WTC11 (cell line): ENCODE results near the gene ELOA. TPM values are rescaled to one million over a fixed set of nuclear protein-coding genes. Genes with fewer than 3 reads are reported as not detected.

Experiments used
- ATAC-seq: fragments of 200-7000 bp; cut with Tn5 transposase; 2 replicates; pipeline ENCODE4 v1.10.0; 2021; ENCODE audit warnings: mild to moderate bottlenecking, moderate library complexity
- CTCF ChIA-PET: fragments of 300-600 bp; sonication (Branson Sonifier 250); formaldehyde crosslinking; loops from one replicate; lab custom pipeline; 2021; ENCODE audit warnings: antibody characterized with exemption; lab: Charles Lee
- POLR2A ChIA-PET: fragments of 350-600 bp; sonication (Branson Sonifier 250); formaldehyde crosslinking; loops from one replicate; lab custom pipeline; 2021; ENCODE audit warnings: antibody characterized with exemption; lab: Charles Lee
- DNase-seq: peaks from one replicate; pipeline ENCODE4 v3.0.0; 2021; ENCODE audit warnings: low spot score
- H3K27ac Mint-ChIP-seq: 2 replicates; pipeline ENCODE4 v1.8.0; 2021; ENCODE audit warnings: mixed read lengths
- H3K27me3 Mint-ChIP-seq: 2 replicates; pipeline ENCODE4 v1.8.0; 2021; ENCODE audit warnings: low read depth, mild to moderate bottlenecking, moderate library complexity, mixed read lengths
- H3K36me3 Mint-ChIP-seq: 2 replicates; pipeline ENCODE4 v1.8.0; 2021; ENCODE audit warnings: mixed read lengths
- H3K4me1 Mint-ChIP-seq: 2 replicates; pipeline ENCODE4 v1.8.0; 2022; ENCODE audit warnings: mixed read lengths
- H3K4me3 Mint-ChIP-seq: 2 replicates; pipeline ENCODE4 v1.8.0; 2021; ENCODE audit warnings: mild to moderate bottlenecking, moderate library complexity, mixed read lengths
- H3K9me3 Mint-ChIP-seq: 2 replicates; pipeline ENCODE4 v1.8.0; 2021; ENCODE audit warnings: mixed read lengths
- ETV6 ChIP-seq: sonication (generic); formaldehyde crosslinking; IDR thresholded peaks from 2 replicates; pipeline ENCODE4 v1.8.1; 2022; ENCODE audit warnings: mild to moderate bottlenecking, missing genetic modification reagents
- FOXP1 ChIP-seq: sonication (generic); formaldehyde crosslinking; IDR thresholded peaks from 2 replicates; pipeline ENCODE4 v1.8.0; 2022; ENCODE audit warnings: missing genetic modification reagents, mild to moderate bottlenecking, moderate library complexity, borderline replicate concordance
- KAT7 ChIP-seq: sonication (generic); formaldehyde crosslinking; IDR thresholded peaks from 2 replicates; pipeline ENCODE4 v1.8.1; 2023; ENCODE audit warnings: missing genetic modification reagents, mild to moderate bottlenecking, borderline replicate concordance
- MLX ChIP-seq: sonication (generic); formaldehyde crosslinking; IDR thresholded peaks from 2 replicates; pipeline ENCODE4 v1.8.1; 2023; ENCODE audit warnings: mild to moderate bottlenecking, missing genetic modification reagents, moderate library complexity
- MYBL2 ChIP-seq: sonication (generic); formaldehyde crosslinking; IDR thresholded peaks from 2 replicates; pipeline ENCODE4 v1.8.1; 2023; ENCODE audit warnings: mild to moderate bottlenecking, moderate library complexity, missing genetic modification reagents
- SMAD3 ChIP-seq: sonication (generic); formaldehyde crosslinking; IDR thresholded peaks from 2 replicates; pipeline ENCODE4 v1.8.0; 2022; ENCODE audit warnings: missing genetic modification reagents, mild to moderate bottlenecking, borderline replicate concordance
- SP1 ChIP-seq: sonication (generic); formaldehyde crosslinking; conservative IDR thresholded peaks from 2 replicates; pipeline ENCODE4 v1.8.1; 2022; ENCODE audit warnings: missing genetic modification reagents
- TEAD1 ChIP-seq: sonication (generic); formaldehyde crosslinking; IDR thresholded peaks from 2 replicates; pipeline ENCODE4 v1.8.0; 2022; ENCODE audit warnings: mild to moderate bottlenecking, missing genetic modification reagents
- ZNF232 ChIP-seq: sonication (generic); formaldehyde crosslinking; IDR thresholded peaks from 2 replicates; pipeline ENCODE4 v1.8.0; 2022; ENCODE audit warnings: mild to moderate bottlenecking, missing genetic modification reagents
- ZNF425 ChIP-seq: fragments of 250-450 bp; sonication (Bioruptor Pico); conservative IDR thresholded peaks from 2 replicates; pipeline ENCODE4 v1.9.0; 2021; ENCODE audit warnings: mild to moderate bottlenecking
- ZNF532 ChIP-seq: fragments of 250-450 bp; sonication (Bioruptor Pico); IDR thresholded peaks from 2 replicates; pipeline ENCODE4 v1.9.0; 2021; ENCODE audit warnings: mild to moderate bottlenecking, borderline replicate concordance
- total RNA-seq: library from RNA; stranded (reverse); gene quantifications from 3 replicates; pipeline ENCODE4 v1.2.3, GENCODE V29; 2021
- TF ChIP-seq, protein P1 (sequence below): sonication (generic); formaldehyde crosslinking; IDR thresholded peaks from 2 replicates; pipeline ENCODE4 v1.8.1; 2022; ENCODE audit warnings: mild to moderate bottlenecking, missing genetic modification reagents, moderate library complexity, borderline replicate concordance

The ELOA gene
- total RNA-seq, 1 experiment from 2014 or later: 45.1 TPM

- TF ChIP-seq MLX (CRISPR knock-in tag) (no peak), TEAD1 (CRISPR knock-in tag) (peak; percentile 45; the same call in 1 of the 2 replicates), ETV6 (peak; percentile 86), SP1 (CRISPR knock-in tag) (0 out of 2 replicates have a peak, but pooled peaks have one; percentile 19), ZNF425 (CRISPR knock-in tag) (no peak), ZNF232 (CRISPR knock-in tag) (0 out of 2 replicates have a peak, but pooled peaks have one; percentile 17), FOXP1 (CRISPR knock-in tag) (0 out of 2 replicates have a peak, but pooled peaks have one; percentile 55)
- TF ChIP-seq, protein P1, sequence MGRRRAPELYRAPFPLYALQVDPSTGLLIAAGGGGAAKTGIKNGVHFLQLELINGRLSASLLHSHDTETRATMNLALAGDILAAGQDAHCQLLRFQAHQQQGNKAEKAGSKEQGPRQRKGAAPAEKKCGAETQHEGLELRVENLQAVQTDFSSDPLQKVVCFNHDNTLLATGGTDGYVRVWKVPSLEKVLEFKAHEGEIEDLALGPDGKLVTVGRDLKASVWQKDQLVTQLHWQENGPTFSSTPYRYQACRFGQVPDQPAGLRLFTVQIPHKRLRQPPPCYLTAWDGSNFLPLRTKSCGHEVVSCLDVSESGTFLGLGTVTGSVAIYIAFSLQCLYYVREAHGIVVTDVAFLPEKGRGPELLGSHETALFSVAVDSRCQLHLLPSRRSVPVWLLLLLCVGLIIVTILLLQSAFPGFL (CRISPR knock-in tag): no peak
Observed at GRCh38 chr1:23790696-23791515, 47.6 kb downstream of the ELOA start, which contains the start of gene LYPLA2 (continued).

DNA sequence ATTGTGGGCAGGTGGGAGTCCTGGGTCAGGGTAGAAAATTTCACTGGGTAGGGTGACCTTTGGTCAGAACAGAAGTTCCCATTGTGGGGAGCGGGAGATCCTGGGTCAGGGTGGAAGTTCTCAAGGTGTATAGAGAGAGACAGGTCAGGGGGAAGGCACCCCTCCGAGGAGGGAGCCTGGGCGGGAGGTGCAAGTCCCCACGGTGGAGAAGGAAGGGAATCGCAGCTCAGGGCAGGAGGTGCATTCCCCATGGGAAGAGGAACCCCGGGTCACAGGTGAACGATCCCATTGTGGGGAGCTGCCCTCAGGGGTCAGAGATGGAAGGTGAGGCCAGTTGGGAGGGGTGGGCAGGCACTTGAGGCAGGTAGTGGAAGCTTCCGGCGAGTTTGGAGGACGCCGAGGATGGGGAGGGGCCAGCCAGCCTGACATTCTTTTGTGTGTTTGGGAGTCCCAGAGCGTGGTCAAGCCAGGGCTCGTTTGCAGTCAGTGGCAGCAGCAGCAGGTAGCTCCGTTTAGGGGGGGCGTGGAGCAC lies 48.3 kb downstream of the ELOA start:
- Mint-ChIP-seq H3K27me3 (no peaks in the 10 kb centered on the region), H3K4me1 (peaks cover 15% of the 10 kb centered on the region), H3K4me3 (peak overlapping the region; percentile 94), H3K9me3 (no peaks in the 10 kb centered on the region), H3K27ac (peak overlapping the region; percentile 67), H3K36me3 (peaks cover 24% of the 10 kb centered on the region)
- ATAC-seq: peak; percentile 40
- TF ChIP-seq MYBL2 (CRISPR knock-in tag) (peak; percentile 31; the same call in 1 of the 2 replicates), SP1 (CRISPR knock-in tag) (0 out of 2 replicates have a peak, but pooled peaks have one; percentile 43), ZNF532 (CRISPR knock-in tag) (no peak), SMAD3 (0 out of 2 replicates have a peak, but pooled peaks have one; percentile 55), KAT7 (CRISPR knock-in tag) (no peak)
- ChIA-PET POLR2A (interaction anchor here (0.6 to 2.0 kb wide), 5 partner anchors 10 to 1874 kb away, joined by 3 to 7 read pairs (median 4); partner anchors contain the start of genes PITHD1 and RPL11), CTCF (interaction anchor here (0.5 to 4.8 kb wide), 12 partner anchors 10 to 332 kb away, joined by 3 to 36 read pairs (median 5); partner anchors contain the start of genes GALE, PITHD1 and RPL11)
- peak; percentile 49 for DNase-seq
